Activated effector memory CD4-positive, alpha-beta T cell treated with anti-CD3 and anti-CD28 coated beads, Interleukin-2, amount 50 U/mL, for 16 hours (primary cell): ENCODE data around the gene MTG1.

Experiments
- DNase-seq: peaks from one replicate; pipeline ENCODE4 v3.0.0-alpha.2; 2020

The MTG1 gene

GRCh38 chr10:133471300-133472109 is 77.5 kb downstream of the MTG1 start:
- no peak for DNase-seq
